Parathyroid adenoma (tissue), 2 donors: ENCODE results near the gene TKT.
"Not testable (repeated sequence)": the region's sequence is repeated elsewhere in the genome, so short reads cannot be mapped to it uniquely, and the experiment has no call there.

Experiments
- H2AFZ ChIP-seq: fragments of 300-600 bp; sonication (generic); one replicate; pipeline ENCODE4 v1.7.0; 2017; ENCODE audit warnings: antibody characterized with exemption, mild to moderate bottlenecking
- H3K27ac ChIP-seq: fragments of 300-600 bp; sonication (generic); one replicate; pipeline ENCODE4 v1.7.0; 2017
- H3K27me3 ChIP-seq: fragments of 300-600 bp; sonication (generic); one replicate; pipeline ENCODE4 v1.7.0; 2017; ENCODE audit warnings: low read length; ENCODE audit not compliant: control insufficient read depth, insufficient read depth
- H3K36me3 ChIP-seq: fragments of 300-600 bp; sonication (generic); one replicate; pipeline ENCODE4 v1.7.0; 2017; ENCODE audit warnings: low read length; ENCODE audit not compliant: control insufficient read depth, insufficient read depth
- H3K4me1 ChIP-seq: fragments of 300-600 bp; sonication (generic); one replicate; pipeline ENCODE4 v1.7.0; 2017; ENCODE audit warnings: control low read depth
- H3K4me2 ChIP-seq: fragments of 300-600 bp; sonication (generic); one replicate; pipeline ENCODE4 v1.7.0; 2017; ENCODE audit warnings: low read length
- H3K4me3 ChIP-seq: fragments of 300-600 bp; sonication (generic); one replicate; pipeline ENCODE4 v1.7.0; 2017; ENCODE audit warnings: low read depth, low read length
- H3K79me2 ChIP-seq: fragments of 300-600 bp; sonication (generic); one replicate; pipeline ENCODE4 v1.7.0; 2017; ENCODE audit warnings: control low read depth
- H3K9ac ChIP-seq: fragments of 300-600 bp; sonication (generic); one replicate; pipeline ENCODE4 v1.7.0; 2017; ENCODE audit warnings: mild to moderate bottlenecking
- H3K9me3 ChIP-seq: fragments of 300-600 bp; sonication (generic); one replicate; pipeline ENCODE4 v1.7.0; 2017; ENCODE audit warnings: low read length; ENCODE audit not compliant: control insufficient read depth
- TF ChIP-seq, protein P1 (sequence below): fragments of 300-600 bp; sonication (generic); IDR thresholded peaks from one replicate; pipeline ENCODE4 v1.7.0; 2017; ENCODE audit warnings: antibody characterized with exemption, mild to moderate bottlenecking
- donor health status: primary hyperparathyroidism.

TKT gene

DNA sequence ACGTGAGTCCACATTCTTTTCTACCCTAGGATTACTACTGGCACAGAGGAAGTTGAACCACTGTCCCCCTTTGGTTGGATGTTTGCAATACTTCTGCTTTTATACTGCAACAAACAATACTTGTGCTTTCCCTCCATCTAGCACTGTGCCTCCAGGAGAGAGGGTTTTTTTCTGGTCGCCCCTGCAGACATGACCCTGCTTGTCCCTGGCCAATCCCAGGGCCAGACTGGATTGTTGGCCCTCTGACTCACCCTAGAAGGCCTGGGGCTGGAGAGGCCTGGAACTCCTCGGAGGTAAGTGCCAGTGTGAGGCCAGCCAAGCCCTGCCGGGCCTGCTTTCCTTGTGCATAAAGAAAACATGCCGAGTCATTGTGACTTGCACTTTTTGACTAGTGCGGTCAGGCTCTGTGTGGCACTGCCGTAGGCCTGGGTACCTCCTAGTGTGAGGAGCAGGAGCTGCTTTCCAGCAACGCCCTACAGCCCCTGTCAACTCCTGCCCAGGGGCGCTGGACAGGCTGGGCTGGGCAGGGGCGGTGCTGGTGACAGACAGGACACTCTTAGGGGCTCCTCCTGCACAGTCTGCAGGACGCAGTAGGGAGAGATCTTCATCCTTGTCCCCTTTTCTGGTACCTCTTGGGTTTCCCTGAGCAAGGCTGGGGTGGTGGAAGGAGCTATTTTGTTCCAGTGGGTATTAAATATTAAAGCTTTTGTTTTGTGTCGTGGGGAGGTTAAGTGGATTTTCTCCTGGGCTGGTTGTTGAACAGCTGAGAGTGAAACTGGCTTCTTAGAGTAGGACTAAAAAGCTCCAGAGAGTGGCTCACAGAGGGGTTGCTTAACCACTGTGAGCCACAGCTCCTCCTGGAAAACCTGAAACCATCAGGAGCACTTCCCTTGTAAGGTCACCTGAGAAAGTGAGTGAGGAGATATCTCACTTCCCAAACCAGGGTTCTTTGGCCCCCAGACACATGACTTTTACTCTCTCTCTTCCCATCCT, 14.4 kb upstream of the TKT start:
- Histone ChIP-seq H3K27ac (no peak overlapping the region), H3K9ac (no peak overlapping the region), H3K27me3 (no peaks in the 10 kb centered on the region)

DNA sequence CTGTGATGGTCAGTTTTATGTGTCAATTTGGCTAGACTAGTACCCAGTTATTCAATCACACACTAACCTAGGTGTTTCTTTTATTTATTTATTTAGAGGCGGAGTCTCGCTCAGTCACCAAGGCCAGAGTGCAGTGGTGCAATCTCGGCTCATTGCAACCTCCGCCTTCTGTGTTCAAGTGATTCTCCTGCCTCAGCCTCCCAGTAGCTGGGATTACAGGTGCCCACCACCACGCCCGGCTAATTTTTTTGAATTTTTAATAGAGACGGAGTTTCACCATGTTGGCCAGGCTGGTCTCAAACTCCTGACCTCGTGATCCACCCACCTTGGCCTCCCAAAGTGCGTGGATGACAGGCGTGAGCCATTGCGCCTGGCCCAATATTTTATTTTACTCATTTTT, 13.4 kb upstream of the TKT start:
- not testable (repeated sequence) for H2AFZ ChIP-seq, H3K4me2 ChIP-seq, H3K9me3 ChIP-seq, H3K27ac ChIP-seq, H3K79me2 ChIP-seq, H3K27me3 ChIP-seq, H3K36me3 ChIP-seq, H3K4me3 ChIP-seq, H3K4me1 ChIP-seq, H3K9ac ChIP-seq

More for the DNA sequence above, 14.4 kb upstream of the TKT start:
- Histone ChIP-seq H2AFZ (peak overlapping the region; percentile 79), H3K4me1 (no peaks in the 10 kb centered on the region), H3K79me2 (no peaks in the 10 kb centered on the region), H3K4me3 (no peak overlapping the region), H3K36me3 (no peaks in the 10 kb centered on the region), H3K9me3 (no peaks in the 10 kb centered on the region), H3K4me2 (no peak overlapping the region)
- TF ChIP-seq, protein P1, sequence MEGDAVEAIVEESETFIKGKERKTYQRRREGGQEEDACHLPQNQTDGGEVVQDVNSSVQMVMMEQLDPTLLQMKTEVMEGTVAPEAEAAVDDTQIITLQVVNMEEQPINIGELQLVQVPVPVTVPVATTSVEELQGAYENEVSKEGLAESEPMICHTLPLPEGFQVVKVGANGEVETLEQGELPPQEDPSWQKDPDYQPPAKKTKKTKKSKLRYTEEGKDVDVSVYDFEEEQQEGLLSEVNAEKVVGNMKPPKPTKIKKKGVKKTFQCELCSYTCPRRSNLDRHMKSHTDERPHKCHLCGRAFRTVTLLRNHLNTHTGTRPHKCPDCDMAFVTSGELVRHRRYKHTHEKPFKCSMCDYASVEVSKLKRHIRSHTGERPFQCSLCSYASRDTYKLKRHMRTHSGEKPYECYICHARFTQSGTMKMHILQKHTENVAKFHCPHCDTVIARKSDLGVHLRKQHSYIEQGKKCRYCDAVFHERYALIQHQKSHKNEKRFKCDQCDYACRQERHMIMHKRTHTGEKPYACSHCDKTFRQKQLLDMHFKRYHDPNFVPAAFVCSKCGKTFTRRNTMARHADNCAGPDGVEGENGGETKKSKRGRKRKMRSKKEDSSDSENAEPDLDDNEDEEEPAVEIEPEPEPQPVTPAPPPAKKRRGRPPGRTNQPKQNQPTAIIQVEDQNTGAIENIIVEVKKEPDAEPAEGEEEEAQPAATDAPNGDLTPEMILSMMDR: no peak

DNA sequence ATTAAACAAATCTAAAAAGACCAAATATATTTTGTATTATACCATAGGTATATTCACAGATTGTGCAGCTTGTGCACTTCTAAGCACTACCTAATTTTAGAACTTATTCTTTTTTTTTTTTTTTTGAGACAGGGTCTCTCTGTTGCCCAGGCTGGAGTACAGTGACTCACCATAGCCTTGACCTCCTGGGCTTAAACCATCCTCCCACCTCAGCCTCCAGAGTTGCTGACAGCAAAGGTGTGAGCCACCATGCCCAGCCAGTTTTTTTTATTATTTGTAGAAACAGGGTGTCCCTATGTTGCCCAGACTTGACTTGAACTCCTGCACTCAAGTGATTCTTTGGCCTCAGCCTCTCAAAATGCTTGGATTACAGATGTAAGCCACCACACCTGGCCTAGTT, 11.9 kb upstream of the TKT start:
- Histone ChIP-seq H2AFZ (no peak overlapping the region), H3K9me3 (no peaks in the 10 kb centered on the region), H3K4me3 (no peak overlapping the region), H3K79me2 (no peaks in the 10 kb centered on the region), H3K4me2 (no peak overlapping the region), H3K27me3 (no peaks in the 10 kb centered on the region), H3K27ac (no peak overlapping the region), H3K4me1 (no peaks in the 10 kb centered on the region), H3K36me3 (no peaks in the 10 kb centered on the region), H3K9ac (no peak overlapping the region)
- TF ChIP-seq, protein P1: no peak

DNA sequence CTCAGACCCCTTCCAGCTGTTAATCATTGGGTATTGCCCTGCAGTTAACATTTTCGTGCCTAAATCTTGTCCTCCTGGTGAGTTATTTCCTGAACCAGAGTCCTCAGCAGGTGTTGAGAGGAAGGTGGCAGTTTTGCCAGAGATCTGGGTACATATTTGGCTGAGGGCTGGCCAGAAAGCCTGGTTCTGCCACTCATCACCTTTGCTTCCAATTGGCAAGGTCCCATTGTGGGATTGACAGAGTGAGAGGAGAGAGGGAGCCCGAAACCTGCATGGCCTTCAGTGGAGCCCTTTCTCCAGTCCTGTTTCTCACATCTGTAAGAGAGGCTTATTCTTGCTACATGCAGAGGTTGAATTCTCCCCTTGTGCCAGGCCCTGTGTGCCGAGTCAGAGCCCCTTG, 8.9 kb upstream of the TKT start:
- Histone ChIP-seq H2AFZ (no peak overlapping the region), H3K9me3 (no peaks in the 10 kb centered on the region), H3K27me3 (no peaks in the 10 kb centered on the region), H3K36me3 (no peaks in the 10 kb centered on the region), H3K9ac (no peak overlapping the region), H3K79me2 (no peaks in the 10 kb centered on the region), H3K27ac (no peak overlapping the region), H3K4me2 (no peak overlapping the region), H3K4me3 (no peak overlapping the region), H3K4me1 (peaks cover 6% of the 10 kb centered on the region)
- TF ChIP-seq, protein P1: no peak

DNA sequence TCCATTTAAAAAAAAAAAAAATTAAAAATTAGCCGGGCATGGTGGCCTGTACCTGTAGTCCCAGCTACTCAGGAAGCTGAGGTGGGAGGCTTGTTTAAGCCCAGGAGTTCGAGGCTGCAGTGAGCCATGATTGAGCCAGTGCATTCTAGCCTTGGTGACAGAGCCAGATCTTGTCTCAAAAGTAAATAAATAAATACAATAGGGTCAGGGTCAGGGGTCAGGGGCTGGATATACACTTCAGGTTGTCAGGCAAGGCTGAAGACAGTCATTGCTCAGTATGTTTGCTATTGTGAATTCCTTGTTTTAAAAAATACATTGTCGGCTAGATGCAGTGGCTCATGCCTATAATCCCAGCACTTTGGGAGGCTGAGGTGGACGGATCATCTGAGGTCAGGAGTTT, 8.1 kb upstream of the TKT start:
- Histone ChIP-seq H3K4me3 (no peak overlapping the region), H3K36me3 (no peaks in the 10 kb centered on the region), H3K27me3 (no peaks in the 10 kb centered on the region), H2AFZ (no peak overlapping the region), H3K9ac (no peak overlapping the region), H3K4me2 (no peak overlapping the region), H3K4me1 (peaks cover 9% of the 10 kb centered on the region), H3K27ac (no peak overlapping the region), H3K9me3 (no peaks in the 10 kb centered on the region), H3K79me2 (no peaks in the 10 kb centered on the region)
- TF ChIP-seq, protein P1: no peak
